Metanephros (tissue), 2 donors: Measurements from ENCODE around the gene KRTAP4-3. TPM values are rescaled to one million over a fixed set of nuclear protein-coding genes. Genes with fewer than 3 reads are reported as not detected.

Source experiments
- small RNA-seq: library from RNA; depleted of rRNA; stranded (forward); fragments of <200 nt; gene quantifications from one replicate; pipeline ENCODE3, GENCODE V24; 2014; ENCODE audit warnings: low replicate concordance
- total RNA-seq: library from RNA; depleted of rRNA; stranded (reverse); fragments of >200 nt; gene quantifications from one replicate; pipeline ENCODE4 v1.2.3, GENCODE V29; 2014

The KRTAP4-3 gene
- total RNA-seq, result not detected

DNA sequence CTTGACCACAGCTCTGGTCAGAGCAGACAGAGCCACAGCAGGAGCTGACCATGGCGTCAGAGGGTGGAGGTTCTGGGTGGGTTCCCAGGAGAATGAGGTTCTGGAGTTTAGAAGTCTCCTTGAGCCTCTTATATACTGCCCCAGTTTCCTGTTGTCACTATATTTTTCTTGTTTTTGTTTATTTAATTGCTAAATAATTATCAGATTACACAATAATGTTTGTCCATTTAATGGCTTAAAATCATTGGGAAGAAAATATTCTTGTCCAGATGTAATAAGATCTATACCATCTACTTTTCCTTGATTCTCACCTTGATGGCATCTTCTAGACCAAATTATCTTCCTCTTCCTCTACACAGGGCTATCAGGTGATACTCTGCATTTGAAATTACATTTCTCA is at the start of gene KRTAP4-3:
Gene KRTAP4-3, minus strand, starts transcription at position 101 of the 400 bp plus-strand sequence. Its CDS starts 49 bp downstream, at position 52.

DNA sequence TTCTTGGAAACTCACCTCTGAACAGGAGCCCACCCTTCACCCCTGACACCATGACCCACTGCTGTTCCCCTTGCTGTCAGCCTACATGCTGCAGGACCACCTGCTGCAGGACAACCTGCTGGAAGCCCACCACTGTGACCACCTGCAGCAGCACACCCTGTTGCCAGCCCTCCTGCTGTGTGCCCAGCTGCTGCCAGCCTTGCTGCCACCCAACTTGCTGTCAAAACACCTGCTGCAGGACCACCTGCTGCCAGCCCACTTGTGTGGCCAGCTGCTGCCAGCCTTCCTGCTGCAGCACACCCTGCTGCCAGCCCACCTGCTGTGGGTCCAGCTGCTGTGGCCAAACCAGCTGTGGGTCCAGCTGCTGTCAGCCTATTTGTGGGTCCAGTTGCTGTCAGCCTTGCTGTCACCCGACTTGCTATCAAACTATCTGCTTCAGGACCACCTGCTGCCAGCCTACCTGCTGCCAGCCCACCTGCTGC is 21.9 kb upstream of the KRTAP4-3 start, which contains the start of gene KRTAP9-1:
Gene KRTAP9-1, plus strand, starts transcription at position 51 of the 482 bp plus-strand sequence. Its CDS starts 0 bp downstream, at position 51.

DNA sequence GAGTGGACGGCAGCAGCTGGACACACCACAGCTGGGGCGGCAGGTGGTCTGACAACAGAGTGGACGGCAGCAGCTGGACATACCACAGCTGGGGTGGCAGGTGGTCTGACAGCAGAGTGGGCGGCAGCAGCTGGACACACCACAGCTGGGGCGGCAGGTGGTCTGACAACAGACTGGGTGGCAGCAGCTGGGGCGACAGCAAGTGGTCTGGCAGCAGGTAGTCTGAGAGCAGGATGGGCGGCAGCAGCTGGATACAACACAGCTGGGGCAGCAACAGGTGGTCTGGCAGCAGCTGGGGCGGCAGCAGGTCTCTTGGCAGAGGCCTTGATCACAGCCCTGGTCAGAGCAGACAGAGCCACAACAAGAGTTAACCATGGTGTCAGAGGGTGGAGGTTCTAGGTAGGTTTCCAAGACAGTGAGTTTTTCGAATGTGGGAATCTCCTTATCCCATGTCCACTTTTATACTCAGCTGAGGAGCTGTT is 16.5 kb upstream of the KRTAP4-3 start, which contains the start of gene KRTAP4-1:
Gene KRTAP4-1, minus strand, starts transcription at position 432 of the 482 bp plus-strand sequence. Its CDS starts 57 bp downstream, at position 375.

DNA sequence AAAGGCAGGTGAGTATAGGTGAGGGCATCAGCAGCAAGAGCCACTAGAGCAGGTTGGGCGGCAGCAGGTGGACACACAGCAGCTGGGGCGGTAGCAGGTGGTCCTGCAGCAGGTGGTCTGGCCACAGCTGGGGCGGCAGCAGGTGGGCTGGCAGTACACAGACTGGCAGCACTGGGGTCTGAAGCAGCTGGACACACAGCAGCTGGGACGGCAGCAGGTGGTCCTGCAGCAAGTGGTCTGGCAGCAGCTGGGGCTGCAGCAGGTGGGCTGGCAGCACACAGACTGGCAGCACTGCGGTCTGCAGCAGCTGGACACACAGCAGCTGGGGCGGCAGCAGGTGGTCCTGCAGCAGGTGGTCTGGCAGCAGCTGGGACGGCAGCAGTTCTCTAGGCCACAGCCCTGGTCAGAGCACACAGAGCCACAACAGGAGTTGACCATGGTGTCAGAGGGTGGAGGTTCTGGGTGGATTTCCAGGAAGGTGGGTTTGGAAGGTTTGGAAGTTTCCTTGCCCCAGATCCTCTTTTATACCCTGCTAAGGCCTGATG is 9.8 kb upstream of the KRTAP4-3 start, which contains the start of gene KRTAP4-2:
Gene KRTAP4-2, minus strand, starts transcription at position 495 of the 545 bp plus-strand sequence. Its CDS starts 57 bp downstream, at position 438.

DNA sequence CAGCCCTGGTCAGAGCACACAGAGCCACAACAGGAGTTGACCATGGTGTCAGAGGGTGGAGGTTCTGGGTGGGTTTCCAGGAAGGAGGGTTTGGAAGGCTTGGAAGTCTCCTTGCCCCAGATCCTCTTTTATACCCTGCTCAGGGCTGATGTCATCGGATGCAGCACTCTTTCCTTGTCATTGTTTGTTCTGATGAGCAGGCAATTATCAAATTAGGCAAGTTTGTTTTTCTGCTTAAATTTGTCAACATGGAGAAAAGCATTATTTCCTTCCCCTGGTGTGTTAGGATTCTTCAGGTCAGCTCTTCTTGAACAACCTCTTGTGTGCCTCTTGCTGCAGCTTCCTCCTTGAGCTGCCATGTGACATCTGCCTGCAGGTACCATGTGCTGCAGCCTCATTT is 7.4 kb downstream of the KRTAP4-3 start, which contains the start of gene KRTAP4-4:
Gene KRTAP4-4, minus strand, starts transcription at position 101 of the 400 bp plus-strand sequence. Its CDS starts 57 bp downstream, at position 44.

DNA sequence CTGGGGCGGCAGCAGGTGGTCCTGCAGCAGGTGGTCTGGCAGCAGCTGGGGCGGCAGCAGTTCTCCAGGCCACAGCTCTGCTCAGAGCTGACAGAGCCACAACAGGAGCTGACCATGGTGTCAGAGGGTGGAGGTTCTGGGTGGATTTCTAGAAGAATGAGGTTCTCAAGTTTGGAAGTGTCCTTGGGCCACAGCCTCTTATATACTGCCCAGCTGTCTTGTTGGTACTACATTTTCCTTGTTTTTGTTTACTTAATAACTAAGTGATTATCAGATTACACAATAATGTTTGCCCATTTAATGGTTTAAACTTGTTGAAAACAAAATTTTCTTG is 18.4 kb downstream of the KRTAP4-3 start, which contains the start of gene KRTAP4-5:
Gene KRTAP4-5, minus strand, starts transcription at position 174 of the 334 bp plus-strand sequence. Its CDS starts 58 bp downstream, at position 116.

DNA sequence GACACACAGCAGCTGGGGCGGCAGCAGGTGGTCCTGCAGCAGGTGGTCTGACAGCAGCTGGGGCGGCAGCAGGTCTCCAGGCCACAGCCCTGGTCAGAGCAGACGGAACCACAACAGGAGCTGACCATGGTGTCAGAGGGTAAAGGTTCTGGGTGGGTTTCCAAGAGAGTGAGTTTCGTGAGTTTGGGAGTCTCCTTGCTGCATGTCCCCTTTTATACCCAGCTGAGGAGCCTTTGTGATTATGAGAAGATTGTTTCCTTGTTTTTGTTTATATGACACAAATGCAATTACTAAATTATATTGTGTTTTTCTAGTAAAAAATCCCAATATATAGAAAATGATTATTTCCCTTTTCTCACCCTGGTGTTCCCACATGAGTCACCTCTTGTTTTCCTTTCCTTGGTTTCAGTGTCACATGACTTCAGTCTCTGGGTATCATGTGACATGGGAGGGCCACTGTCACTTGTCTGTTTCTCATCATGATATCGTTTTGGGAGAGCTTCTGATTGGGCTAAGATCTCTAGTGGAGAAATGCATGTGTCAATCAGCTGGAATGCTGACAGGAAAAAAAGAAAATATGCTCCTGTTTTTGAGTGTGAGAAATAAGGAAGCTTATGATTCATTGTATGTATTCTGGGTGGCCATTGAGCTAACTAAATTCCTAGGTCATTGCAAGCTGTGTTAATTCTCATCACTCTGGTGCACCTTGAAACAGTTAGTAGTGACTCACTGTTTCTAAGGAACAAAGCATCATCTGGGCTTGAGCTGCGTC is 27.5 kb downstream of the KRTAP4-3 start, which contains the start of gene KRTAP4-6:
Gene KRTAP4-6, minus strand, starts transcription at position 185 of the 772 bp plus-strand sequence. Its CDS starts 57 bp downstream, at position 128.

DNA sequence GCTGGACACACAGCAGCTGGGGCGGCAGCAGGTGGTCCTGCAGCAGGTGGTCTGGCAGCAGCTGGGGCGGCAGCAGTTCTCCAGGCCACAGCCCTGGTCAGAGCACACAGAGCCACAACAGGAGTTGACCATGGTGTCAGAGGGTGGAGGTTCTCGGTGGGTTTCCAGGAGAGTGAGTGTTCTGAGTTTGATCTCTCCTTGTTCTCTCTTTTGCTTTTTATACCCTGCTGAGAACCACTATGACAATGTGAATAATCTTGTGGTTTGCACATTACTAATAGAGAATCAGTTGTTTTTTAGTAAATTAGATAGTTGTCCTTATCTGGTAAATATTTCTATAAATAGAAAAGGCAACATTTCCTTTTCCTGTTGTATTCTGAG is 44.0 kb downstream of the KRTAP4-3 start, which contains the start of gene KRTAP4-12:
Gene KRTAP4-12, minus strand, starts transcription at position 192 of the 381 bp plus-strand sequence. Its CDS starts 60 bp downstream, at position 132.

DNA sequence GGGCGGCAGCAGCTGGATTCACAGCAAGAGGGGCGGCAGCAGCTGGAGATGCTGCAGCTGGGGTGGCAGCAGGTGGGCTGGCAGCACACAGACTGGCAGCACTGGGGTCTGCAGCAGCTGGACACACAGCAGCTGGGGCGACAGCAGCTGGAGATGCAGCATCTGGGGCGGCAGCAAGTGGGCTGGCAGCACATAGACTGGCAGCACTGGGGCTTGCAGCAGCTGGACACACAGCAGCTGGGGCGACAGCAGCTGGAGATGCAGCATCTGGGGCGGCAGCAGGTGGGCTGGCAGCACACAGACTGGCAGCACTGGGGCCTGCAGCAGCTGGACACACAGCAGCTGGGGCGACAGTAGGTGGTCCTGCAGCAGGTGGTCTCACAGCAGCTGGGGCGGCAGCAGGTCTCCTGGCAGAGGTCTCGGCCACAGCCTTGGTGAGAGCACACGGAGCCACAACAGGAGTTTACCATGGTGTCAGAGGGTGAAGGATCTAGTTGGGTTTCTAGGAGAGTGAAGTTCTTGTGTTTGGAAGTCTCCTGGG is 50.1 kb downstream of the KRTAP4-3 start, which contains the start of gene KRTAP4-11:
Gene KRTAP4-11, minus strand, starts transcription at position 528 of the 541 bp plus-strand sequence. Its CDS starts 58 bp downstream, at position 470.

Small RNA genes lying within 50 kb of the gene (small RNA-seq; reads per million reads assigned to genes)
- gene KRTAP4-17P, result not detected

Other genes starting within 250 kb of the KRTAP4-3 start
- 1.3 TPM for gene KRT23, start 230.6 kb downstream of the KRTAP4-3 start, total RNA-seq
- 0.18 TPM for gene KRT39, start 201.3 kb downstream of the KRTAP4-3 start, total RNA-seq
- gene KRT40, start 183.9 kb downstream of the KRTAP4-3 start, total RNA-seq, result 0.23 TPM
- gene KRTAP3-3, start 174.1 kb downstream of the KRTAP4-3 start, total RNA-seq, result not detected
- gene KRTAP3-2, start 168.3 kb downstream of the KRTAP4-3 start, total RNA-seq, result not detected
- not detected for gene KRTAP3-1, start 159.1 kb downstream of the KRTAP4-3 start, total RNA-seq
- gene KRTAP1-5, start 141.0 kb downstream of the KRTAP4-3 start, total RNA-seq, result not detected
- not detected for gene KRTAP1-4, start 138.0 kb downstream of the KRTAP4-3 start, total RNA-seq
- not detected for gene KRTAP1-3, start 133.3 kb downstream of the KRTAP4-3 start, total RNA-seq
- gene KRTAP1-1, start 126.8 kb downstream of the KRTAP4-3 start, total RNA-seq, result not detected
- gene KRTAP2-1, start 120.9 kb downstream of the KRTAP4-3 start, total RNA-seq, result not detected
- gene KRTAP2-2, start 113.0 kb downstream of the KRTAP4-3 start, total RNA-seq, result not detected
- not detected for gene KRTAP2-3, start 108.1 kb downstream of the KRTAP4-3 start, total RNA-seq
- gene KRTAP2-4, start 102.3 kb downstream of the KRTAP4-3 start, total RNA-seq, result not detected
- not detected for gene KRTAP4-7, start 84.1 kb downstream of the KRTAP4-3 start, total RNA-seq
- gene KRTAP4-8, start 70.1 kb downstream of the KRTAP4-3 start, total RNA-seq, result not detected
- gene KRTAP4-16, start 66.0 kb downstream of the KRTAP4-3 start, total RNA-seq, result not detected
- gene KRTAP4-9, start 62.8 kb downstream of the KRTAP4-3 start, total RNA-seq, result not detected
- gene KRTAP4-11, start 49.8 kb downstream of the KRTAP4-3 start, total RNA-seq, result not detected
- gene KRTAP4-12, start 44.0 kb downstream of the KRTAP4-3 start, total RNA-seq, result not detected
- not detected for gene KRTAP4-6, start 27.7 kb downstream of the KRTAP4-3 start, total RNA-seq
- gene KRTAP4-5, start 18.4 kb downstream of the KRTAP4-3 start, total RNA-seq, result not detected
- gene KRTAP4-4, start 7.5 kb downstream of the KRTAP4-3 start, total RNA-seq, result not detected
- not detected for gene KRTAP4-2, start 10.0 kb upstream of the KRTAP4-3 start, total RNA-seq
- not detected for gene KRTAP4-1, start 16.7 kb upstream of the KRTAP4-3 start, total RNA-seq
- gene KRTAP9-1, start 21.7 kb upstream of the KRTAP4-3 start, total RNA-seq, result not detected
- gene KRTAP9-2, start 58.4 kb upstream of the KRTAP4-3 start, total RNA-seq, result not detected
- not detected for gene KRTAP9-3, start 64.2 kb upstream of the KRTAP4-3 start, total RNA-seq
- gene KRTAP9-8, start 69.8 kb upstream of the KRTAP4-3 start, total RNA-seq, result not detected
- gene KRTAP9-4, start 81.5 kb upstream of the KRTAP4-3 start, total RNA-seq, result not detected
- gene KRTAP9-9, start 87.2 kb upstream of the KRTAP4-3 start, total RNA-seq, result not detected
- gene KRTAP9-6, start 97.2 kb upstream of the KRTAP4-3 start, total RNA-seq, result not detected
- not detected for gene KRTAP9-7, start 107.5 kb upstream of the KRTAP4-3 start, total RNA-seq
- gene KRTAP29-1, start 134.6 kb upstream of the KRTAP4-3 start, total RNA-seq, result not detected
- gene KRTAP16-1, start 141.1 kb upstream of the KRTAP4-3 start, total RNA-seq, result not detected
- not detected for gene KRTAP17-1, start 147.5 kb upstream of the KRTAP4-3 start, total RNA-seq
- 0.12 TPM for gene KRT33A, start 182.6 kb upstream of the KRTAP4-3 start, total RNA-seq
- not detected for gene KRT33B, start 201.6 kb upstream of the KRTAP4-3 start, total RNA-seq
- not detected for gene KRT34, start 214.1 kb upstream of the KRTAP4-3 start, total RNA-seq
- gene KRT31, start 229.4 kb upstream of the KRTAP4-3 start, total RNA-seq, result 0.47 TPM